Thyroid gland (tissue), 4 donors: ENCODE results near the gene SLC32A1.

Source experiments
- CTCF ChIP-seq, 6 experiments: fragments of 200-600 bp in 3 of 6; fragments of 450-650 bp in 3 of 6; sonication (generic) in 3 of 6; IDR thresholded peaks; one replicate each; pipeline ENCODE4 v1.5.1; 2016 to 2019; ENCODE audit warnings: antibody characterized with exemption in 6 of 6, mild to moderate bottlenecking in 2 of 6, inconsistent platforms in 1 of 6, moderate library complexity in 1 of 6
- POLR2A ChIP-seq, 2 donors: fragments of 450-650 bp; IDR thresholded peaks; one replicate each; pipeline ENCODE4 v1.6.1; 2017; ENCODE audit warnings: antibody characterized with exemption in 2 of 2, mild to moderate bottlenecking in 2 of 2, moderate library complexity in 1 of 2

GRCh38 chr20:38737887-38738286, 13.6 kb downstream of the SLC32A1 start:
- TF ChIP-seq CTCF (IDR thresholded peaks at IDR 0.05): no peak
- no peak for TF ChIP-seq POLR2A (IDR thresholded peaks at IDR 0.05)
